Activated naive CD4-positive, alpha-beta T cell treated with anti-CD3 and anti-CD28 coated beads, Interleukin-2, amount 10 ng/mL, durations not matched to agents 7 days and 5 days (primary cell): ENCODE measurements around the gene SLC13A4.
"Not testable (repeated sequence)": the region's sequence is repeated elsewhere in the genome, so short reads cannot be mapped to it uniquely, and the experiment has no call there.

ENCODE experiments used
- CTCF ChIA-PET: fragments of 350-600 bp; sonication (Branson Sonifier 250); formaldehyde crosslinking; loops from one replicate; lab custom pipeline; 2021; ENCODE audit warnings: antibody characterized with exemption; lab: Charles Lee
- DNase-seq: peaks from one replicate; pipeline ENCODE4 v3.0.0-alpha.2; 2020
- H3K27ac Mint-ChIP-seq: one replicate; pipeline ENCODE4 v1.8.0; 2021; ENCODE audit warnings: mild to moderate bottlenecking, moderate library complexity, mixed read lengths
- H3K27me3 Mint-ChIP-seq: one replicate; pipeline ENCODE4 v1.8.0; 2021; ENCODE audit warnings: mild to moderate bottlenecking, mixed read lengths
- H3K36me3 Mint-ChIP-seq: one replicate; pipeline ENCODE4 v1.8.0; 2021; ENCODE audit warnings: mixed read lengths
- H3K4me1 Mint-ChIP-seq: one replicate; pipeline ENCODE4 v1.8.0; 2021; ENCODE audit warnings: mixed read lengths
- H3K4me3 Mint-ChIP-seq: one replicate; pipeline ENCODE4 v1.8.0; 2021; ENCODE audit warnings: mild to moderate bottlenecking, moderate library complexity, mixed read lengths
- H3K9me3 Mint-ChIP-seq: one replicate; pipeline ENCODE4 v1.8.0; 2021; ENCODE audit warnings: mixed read lengths

Gene SLC13A4

GRCh38 chr7:135644154-135644553, 83.8 kb downstream of the SLC13A4 start:
- CTCF ChIA-PET: interaction anchor here (1.2 to 3.6 kb wide), 12 partner anchors 11 to 369 kb away, joined by 3 to 32 read pairs (median 10); partner anchors contain the start of gene STMP1
- H3K4me3 Mint-ChIP-seq: no peak overlapping the region
- H3K9me3 Mint-ChIP-seq: no peaks in the 10 kb centered on the region
- H3K27ac Mint-ChIP-seq: no peak overlapping the region
- H3K4me1 Mint-ChIP-seq: no peaks in the 10 kb centered on the region
- peaks cover 46% of the 10 kb centered on the region for H3K36me3 Mint-ChIP-seq
- no peak for DNase-seq
- no peaks in the 10 kb centered on the region for H3K27me3 Mint-ChIP-seq

GRCh38 chr7:135639690-135640089, 88.3 kb downstream of the SLC13A4 start:
- CTCF ChIA-PET: interaction anchor here (2.9 kb wide), 1 partner anchor 8 kb away, joined by 7 read pairs; no protein-coding TSS in a partner anchor
- DNase-seq, H3K4me1 Mint-ChIP-seq, H3K4me3 Mint-ChIP-seq, H3K9me3 Mint-ChIP-seq, H3K27ac Mint-ChIP-seq, H3K27me3 Mint-ChIP-seq: not testable (repeated sequence)
- H3K36me3 Mint-ChIP-seq: peaks cover 58% of the 10 kb centered on the region

GRCh38 chr7:135634191-135634878, 93.7 kb downstream of the SLC13A4 start:
- peaks cover 49% of the 10 kb centered on the region for H3K36me3 Mint-ChIP-seq
- CTCF ChIA-PET: no interaction called here
- H3K4me3 Mint-ChIP-seq: no peak overlapping the region
- H3K27ac Mint-ChIP-seq: no peak overlapping the region
- no peaks in the 10 kb centered on the region for H3K4me1 Mint-ChIP-seq
- H3K27me3 Mint-ChIP-seq: no peaks in the 10 kb centered on the region
- H3K9me3 Mint-ChIP-seq: no peaks in the 10 kb centered on the region
- no peak for DNase-seq
